GM12878 (cell line): ENCODE measurements around the gene SPRING1. TPM values are rescaled to one million over a fixed set of nuclear protein-coding genes. Genes with fewer than 3 reads are reported as not detected.
"Not testable (repeated sequence)": the region's sequence is repeated elsewhere in the genome, so short reads cannot be mapped to it uniquely, and the experiment has no call there.

Experiments
- ATAC-seq: fragments of 200-7000 bp; cut with Tn5 transposase; 3 replicates; pipeline ENCODE4 v1.9.1; 2020; ENCODE audit warnings: mild to moderate bottlenecking, moderate library complexity
- BruUV-seq: library from RNA; stranded (reverse); fragments of 400-500 nt; replicated peaks from 2 replicates; lab custom pipeline; 2021; lab: Mats Ljungman, UMichigan
- CTCF ChIA-PET: fragments of 300-600 bp; sonication (Branson Sonifier 250); formaldehyde crosslinking; extraction: SDS; loops from one replicate; lab custom pipeline; 2021; ENCODE audit warnings: inconsistent platforms; lab: Yijun Ruan, JAX
- POLR2A ChIA-PET: fragments of 350-600 bp; formaldehyde crosslinking; extraction: SDS; loops from one replicate; lab custom pipeline; 2021; ENCODE audit warnings: inconsistent platforms; lab: Charles Lee
- RAD21 ChIA-PET: fragments of 300-600 bp; sonication (Branson Sonifier 250); formaldehyde crosslinking; loops from one replicate; lab custom pipeline; 2023; ENCODE audit warnings: antibody characterized with exemption; ENCODE audit not compliant: unreplicated experiment; lab: Charles Lee
- SMC1A ChIA-PET: fragments of 300-600 bp; sonication (Branson Sonifier 250); formaldehyde crosslinking; loops from one replicate; lab custom pipeline; 2023; ENCODE audit not compliant: unreplicated experiment, uncharacterized antibody; lab: Charles Lee
- DNase-seq: peaks from one replicate; pipeline ENCODE4 v3.0.0-alpha.2; 2011; ENCODE audit warnings: low read depth, low spot score
- FAIRE-seq: peaks from 3 replicates; lab custom pipeline; 2011; peaks lifted over from hg19 to GRCh38; lab: Jason Lieb, UNC
- H2AFZ ChIP-seq: 2 replicates; pipeline ENCODE4 v1.6.0; 2011; ENCODE audit warnings: low read depth, low read length, control low read depth; ENCODE audit not compliant: control insufficient read depth
- H3K27ac ChIP-seq: 2 replicates; pipeline ENCODE4 v1.5.1; 2011; ENCODE audit warnings: control low read depth; ENCODE audit not compliant: control insufficient read depth, insufficient read depth
- H3K27me3 ChIP-seq, 2 experiments: replicated peaks in 1 of 2; 2 replicates each; pipeline versions ENCODE4 v1.6.0 to v1.6.1; 2011; ENCODE audit warnings: low read length in 1 of 2; ENCODE audit not compliant: control insufficient read depth in 2 of 2, insufficient read depth in 2 of 2
- H3K36me3 ChIP-seq, 2 experiments: 2 replicates each; pipeline ENCODE4 v1.5.1; 2011; ENCODE audit warnings: low read length in 1 of 2; ENCODE audit not compliant: control insufficient read depth in 2 of 2, insufficient read depth in 2 of 2
- H3K4me1 ChIP-seq: 2 replicates; pipeline ENCODE4 v1.6.1; 2011; ENCODE audit warnings: mild to moderate bottlenecking, low read length, moderate library complexity, mixed read lengths; ENCODE audit not compliant: control insufficient read depth, insufficient read depth
- H3K4me2 ChIP-seq: 2 replicates; pipeline ENCODE4 v1.6.0; 2011; ENCODE audit warnings: control low read depth; ENCODE audit not compliant: control insufficient read depth, insufficient read depth
- H3K4me3 ChIP-seq: fragments of 200-600 bp; sonication (generic); 2 replicates; pipeline ENCODE4 v1.5.1; 2016
- H3K79me2 ChIP-seq: 2 replicates; pipeline ENCODE4 v1.6.0; 2011; ENCODE audit warnings: low read length; ENCODE audit not compliant: control insufficient read depth, insufficient read depth
- H3K9ac ChIP-seq: 2 replicates; pipeline ENCODE4 v1.8.0; 2011; ENCODE audit warnings: low read length, control low read depth, mixed read lengths; ENCODE audit not compliant: control insufficient read depth, insufficient read depth
- H3K9me3 ChIP-seq: replicated peaks from 3 replicates; pipeline ENCODE4 v1.5.1; 2011; ENCODE audit warnings: mild to moderate bottlenecking, low read length; ENCODE audit not compliant: control insufficient read depth, insufficient read depth
- H4K20me1 ChIP-seq: 2 replicates; pipeline ENCODE4 v1.6.0; 2011; ENCODE audit not compliant: control insufficient read depth, insufficient read depth
- BACH1 ChIP-seq: fragments of 450-650 bp; IDR thresholded peaks from 2 replicates; pipeline ENCODE4 v1.6.1; 2017; ENCODE audit warnings: mild to moderate bottlenecking, borderline replicate concordance
- IKZF1 ChIP-seq: fragments of 450-650 bp; conservative IDR thresholded peaks from 2 replicates; pipeline ENCODE4 v1.6.1; 2017; ENCODE audit warnings: antibody characterized with exemption, mild to moderate bottlenecking
- NBN ChIP-seq: fragments of 450-650 bp; IDR thresholded peaks from 2 replicates; pipeline ENCODE4 v1.6.1; 2016
- NR2C1 ChIP-seq: fragments of 450-650 bp; IDR thresholded peaks from 2 replicates; pipeline ENCODE4 v1.6.1; 2017; ENCODE audit warnings: antibody characterized with exemption, mild to moderate bottlenecking, moderate library complexity
- STAT1 ChIP-seq: fragments of 450-650 bp; conservative IDR thresholded peaks from 2 replicates; pipeline ENCODE4 v1.6.1; 2014; ENCODE audit warnings: antibody characterized with exemption, mild to moderate bottlenecking
- WGBS: methylation state at CpG from one replicate; pipeline ENCODE4 v1.1.6; 2016; ENCODE audit warnings: low lambda C conversion rate; ENCODE audit not compliant: insufficient replicate concordance, insufficient coverage; ENCODE audit errors: missing lambda C conversion rate; 5-methylcytosine and 5-hydroxymethylcytosine counted together
- in situ Hi-C: fragments of 300-500 bp; cut with MboI; formaldehyde crosslinking; loops from 9 replicates; pipeline ENCODE4 v1.14.3; 2018; ENCODE audit warnings: mixed read lengths
- intact Hi-C: fragments of 100-400 bp; cut with micrococcal nuclease; formaldehyde crosslinking; loops from one replicate; pipeline ENCODE4 v1.14.2; 2022; ENCODE audit not compliant: unreplicated experiment
- polyA plus RNA-seq, 11 experiments: library from polyadenylated mRNA; depleted of rRNA in 4 of 11; unstranded in 6 of 11; stranded (reverse) in 5 of 11; fragments of >200 nt; fragmentation: Nextera tagmentation in 4 of 11; fragmentation: Illumina TruSeq in 1 of 11; extraction: Ambion mirVana in 4 of 11; extraction: Trizol in 1 of 11; gene quantifications; 1 replicate in 1 of 11; 2 replicates in 10 of 11; pipeline versions ENCODE4 v1.2.1 to v1.2.3, GENCODE V29; 2011 to 2016; ENCODE audit warnings: inconsistent platforms in 2 of 11, missing spikeins in 2 of 11, low read depth in 1 of 11
- total RNA-seq, 4 experiments: library from RNA; depleted of rRNA in 3 of 4; stranded (reverse); fragments of >200 nt in 3 of 4; fragmentation: Illumina TruSeq in 1 of 4; extraction: Trizol in 1 of 4; gene quantifications; 2 replicates each; pipeline versions ENCODE4 v1.2.1 to v1.2.3, GENCODE V29; 2013 to 2021
- TF ChIP-seq, protein P1 (sequence below), 3 experiments: IDR thresholded peaks in 2 of 3; conservative IDR thresholded peaks in 1 of 3; 2 replicates each; pipeline ENCODE4 v1.5.1; 2011; ENCODE audit warnings: low read depth in 3 of 3, low read length in 3 of 3, mild to moderate bottlenecking in 3 of 3, control low read depth in 2 of 3, moderate library complexity in 2 of 3, inconsistent platforms in 1 of 3, mixed read lengths in 1 of 3; ENCODE audit not compliant: control insufficient read depth in 2 of 3, insufficient read depth in 1 of 3; ENCODE audit errors: extremely low read depth in 1 of 3
- TF ChIP-seq, protein P2 (sequence below): fragments of 450-650 bp; IDR thresholded peaks from 2 replicates; pipeline ENCODE4 v1.6.1; 2016; ENCODE audit warnings: mild to moderate bottlenecking

The SPRING1 gene
- total and polyA plus RNA-seq, 10 of the 15 experiments (the other 5 are each of a cell fraction or from before 2014, with no cell fraction given), result 2.5 to 25.7 (median 14.3) TPM

GRCh38 chr12:116759783-116760621, 22.1 kb upstream of the SPRING1 start:
- Histone ChIP-seq H3K4me3 (peak overlapping the region; percentile 17; the same call in 1 of the 2 replicates), H3K4me1 (no peaks in the 10 kb centered on the region), H3K27me3 (no peaks in the 10 kb centered on the region), H4K20me1 (no peaks in the 10 kb centered on the region), H3K36me3 (peaks cover 0 to 3% of the 10 kb centered on the region in 2 experiments), H3K9me3 (no peaks in the 10 kb centered on the region), H2AFZ (peak overlapping the region; percentile 53), H3K27ac (no peak overlapping the region), H3K4me2 (peak overlapping the region; percentile 25; the same call in 1 of the 2 replicates), H3K9ac (no peak overlapping the region), H3K79me2 (no peaks in the 10 kb centered on the region)
- WGBS, result 92% methylated on average over 22 of the region's 22 CpGs
- DNase-seq (no peak), FAIRE-seq (no peak), ATAC-seq (peak; percentile 99)
- RAD21 ChIA-PET, result interaction anchor here (1.1 kb wide), 1 partner anchor 57 kb away, joined by 3 read pairs; no protein-coding TSS in a partner anchor
- SMC1A ChIA-PET, result interaction anchor here (1.0 to 1.6 kb wide), 2 partner anchors 15 to 98 kb away, joined by 3 read pairs; no protein-coding TSS in a partner anchor
- POLR2A ChIA-PET, result interaction anchor here (0.6 to 0.7 kb wide), 2 partner anchors 59 to 106 kb away, joined by 3 read pairs; no protein-coding TSS in a partner anchor
- in situ Hi-C loops (no loop called here), intact Hi-C loops (no loop called here)
- no peak; the same call in 1 of the 2 replicates for TF ChIP-seq BACH1
- TF ChIP-seq, protein P1, sequence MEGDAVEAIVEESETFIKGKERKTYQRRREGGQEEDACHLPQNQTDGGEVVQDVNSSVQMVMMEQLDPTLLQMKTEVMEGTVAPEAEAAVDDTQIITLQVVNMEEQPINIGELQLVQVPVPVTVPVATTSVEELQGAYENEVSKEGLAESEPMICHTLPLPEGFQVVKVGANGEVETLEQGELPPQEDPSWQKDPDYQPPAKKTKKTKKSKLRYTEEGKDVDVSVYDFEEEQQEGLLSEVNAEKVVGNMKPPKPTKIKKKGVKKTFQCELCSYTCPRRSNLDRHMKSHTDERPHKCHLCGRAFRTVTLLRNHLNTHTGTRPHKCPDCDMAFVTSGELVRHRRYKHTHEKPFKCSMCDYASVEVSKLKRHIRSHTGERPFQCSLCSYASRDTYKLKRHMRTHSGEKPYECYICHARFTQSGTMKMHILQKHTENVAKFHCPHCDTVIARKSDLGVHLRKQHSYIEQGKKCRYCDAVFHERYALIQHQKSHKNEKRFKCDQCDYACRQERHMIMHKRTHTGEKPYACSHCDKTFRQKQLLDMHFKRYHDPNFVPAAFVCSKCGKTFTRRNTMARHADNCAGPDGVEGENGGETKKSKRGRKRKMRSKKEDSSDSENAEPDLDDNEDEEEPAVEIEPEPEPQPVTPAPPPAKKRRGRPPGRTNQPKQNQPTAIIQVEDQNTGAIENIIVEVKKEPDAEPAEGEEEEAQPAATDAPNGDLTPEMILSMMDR (IDR thresholded peaks at IDR 0.05 in 2 of 3, conservative IDR thresholded peaks at IDR 0.05 in 1 of 3; ENCODE audit: control insufficient read depth in 2 of 3, extremely low read depth in 1 of 3, insufficient read depth in 1 of 3, low read depth in 3 of 3, low read length in 3 of 3), result peak in 2 of 3 experiments; percentile 15 to 16; a peak in 2 of 6 replicates
- TF ChIP-seq IKZF1, result peak; percentile 29; the same call in 1 of the 2 replicates
- peak; percentile 39; the same call in 1 of the 2 replicates for TF ChIP-seq NBN
- 0 out of 2 replicates have a peak, but pooled peaks have one; percentile 22 for TF ChIP-seq NR2C1
- no peak for TF ChIP-seq STAT1
- TF ChIP-seq, protein P2, sequence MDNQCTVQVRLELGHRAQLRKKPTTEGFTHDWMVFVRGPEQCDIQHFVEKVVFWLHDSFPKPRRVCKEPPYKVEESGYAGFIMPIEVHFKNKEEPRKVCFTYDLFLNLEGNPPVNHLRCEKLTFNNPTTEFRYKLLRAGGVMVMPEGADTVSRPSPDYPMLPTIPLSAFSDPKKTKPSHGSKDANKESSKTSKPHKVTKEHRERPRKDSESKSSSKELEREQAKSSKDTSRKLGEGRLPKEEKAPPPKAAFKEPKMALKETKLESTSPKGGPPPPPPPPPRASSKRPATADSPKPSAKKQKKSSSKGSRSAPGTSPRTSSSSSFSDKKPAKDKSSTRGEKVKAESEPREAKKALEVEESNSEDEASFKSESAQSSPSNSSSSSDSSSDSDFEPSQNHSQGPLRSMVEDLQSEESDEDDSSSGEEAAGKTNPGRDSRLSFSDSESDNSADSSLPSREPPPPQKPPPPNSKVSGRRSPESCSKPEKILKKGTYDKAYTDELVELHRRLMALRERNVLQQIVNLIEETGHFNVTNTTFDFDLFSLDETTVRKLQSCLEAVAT, result peak; percentile 67; the same call in 1 of the 2 replicates
- CTCF ChIA-PET, result interaction anchor here (0.7 to 2.6 kb wide), 14 partner anchors 10 to 1077 kb away, joined by 3 to 8 read pairs (median 3); no protein-coding TSS in a partner anchor
- BruUV-seq, result TSS peak; percentile 85

DNA sequence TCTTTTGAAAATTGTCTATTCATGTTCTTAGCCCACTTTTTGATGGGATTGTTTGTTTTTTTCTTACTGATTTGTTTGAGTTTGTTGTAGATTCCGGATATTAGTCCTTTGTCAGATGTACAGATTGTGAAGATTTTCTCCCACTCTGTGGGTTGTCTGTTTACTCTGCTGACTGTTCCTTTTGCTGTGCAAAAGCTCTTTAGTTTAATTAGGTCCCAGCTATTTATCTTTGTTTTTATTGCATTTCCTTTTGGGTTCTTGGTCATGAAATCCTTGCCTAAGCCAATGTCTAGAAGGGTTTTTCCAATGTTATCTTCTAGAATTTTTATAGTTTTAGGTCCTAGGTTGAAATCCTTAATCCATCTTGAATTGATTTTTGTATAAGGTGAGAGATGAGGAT, 16.9 kb upstream of the SPRING1 start:
- CTCF ChIA-PET, H3K9me3 ChIP-seq, H4K20me1 ChIP-seq, POLR2A ChIA-PET, BruUV-seq, H3K36me3 ChIP-seq, H2AFZ ChIP-seq, H3K4me2 ChIP-seq, in situ Hi-C loops, H3K4me1 ChIP-seq, H3K4me3 ChIP-seq, RAD21 ChIA-PET, FAIRE-seq, SMC1A ChIA-PET, intact Hi-C loops, ATAC-seq, DNase-seq, H3K9ac ChIP-seq, H3K27ac ChIP-seq, H3K27me3 ChIP-seq, H3K79me2 ChIP-seq: not testable (repeated sequence)
- WGBS, result 100% methylated on average over 1 of the region's 1 CpG
